ENCODE measurements around the gene BUD23.
"Not testable (repeated sequence)": the region's sequence is repeated elsewhere in the genome, so short reads cannot be mapped to it uniquely, and the experiment has no call there.

Gene BUD23

DNA sequence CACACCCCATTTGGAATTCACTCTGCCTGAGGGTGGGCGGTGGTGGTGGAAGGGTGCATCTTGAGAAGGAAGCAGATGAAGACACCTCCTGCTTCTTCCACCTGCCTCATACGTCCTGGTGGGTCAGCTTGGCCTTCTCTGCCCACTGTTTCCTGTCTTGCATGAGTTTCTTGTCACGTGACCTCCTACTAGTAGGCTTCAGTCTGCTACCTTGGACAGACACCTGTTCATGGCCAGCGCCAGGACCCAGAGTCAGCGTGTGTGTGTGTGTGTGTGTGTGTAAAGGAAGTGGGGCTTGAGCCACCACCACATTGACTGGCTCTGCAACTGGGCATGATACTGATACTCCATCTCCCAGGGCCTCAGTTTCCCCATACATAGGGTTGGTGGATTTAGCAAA is 32.9 kb upstream of the BUD23 start:
- H3K36me3 ChIP-seq (ENCODE audit: insufficient read depth, low read length): no peaks in the 10 kb centered on the region
- H3K9me3 ChIP-seq (ENCODE audit: low read length): no peaks in the 10 kb centered on the region
- H3K27me3 ChIP-seq (ENCODE audit: insufficient read depth, low read length): peaks cover 53% of the 10 kb centered on the region
- H3K4me1 ChIP-seq (ENCODE audit: insufficient read depth, low read length): peaks cover 7% of the 10 kb centered on the region
- no peak overlapping the region for H3K4me3 ChIP-seq (ENCODE audit: low read length)
- no peak overlapping the region for H2AFZ ChIP-seq (ENCODE audit: low read depth, low read length)

DNA sequence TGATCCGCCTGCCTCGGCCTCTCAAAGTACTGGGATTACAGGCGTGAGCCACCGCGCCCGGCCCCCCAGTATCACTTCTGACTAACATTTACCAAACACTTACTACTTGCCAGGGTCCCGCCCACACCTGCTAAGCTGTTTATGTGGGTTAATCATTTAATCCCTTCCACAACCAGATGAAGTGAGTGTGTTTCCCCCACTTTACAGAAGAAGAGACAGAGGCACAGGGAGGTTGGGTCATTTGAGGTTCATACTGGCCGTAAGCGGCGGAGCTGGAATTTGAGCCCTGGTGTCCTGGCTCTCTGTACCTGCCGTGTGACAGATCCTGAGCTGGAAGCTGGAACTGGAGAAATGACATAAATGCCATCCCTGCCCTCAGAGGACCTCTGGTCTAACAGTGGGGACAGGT is 30.9 kb upstream of the BUD23 start:
- Histone ChIP-seq H3K27me3 (ENCODE audit: insufficient read depth, low read length) (peaks cover 33% of the 10 kb centered on the region), H3K4me1 (ENCODE audit: insufficient read depth, low read length) (peaks cover 7% of the 10 kb centered on the region), H2AFZ (ENCODE audit: low read depth, low read length) (no peak overlapping the region), H3K36me3 (ENCODE audit: insufficient read depth, low read length) (no peaks in the 10 kb centered on the region), H3K4me3 (ENCODE audit: low read length) (no peak overlapping the region), H3K9me3 (ENCODE audit: low read length) (no peaks in the 10 kb centered on the region)

DNA sequence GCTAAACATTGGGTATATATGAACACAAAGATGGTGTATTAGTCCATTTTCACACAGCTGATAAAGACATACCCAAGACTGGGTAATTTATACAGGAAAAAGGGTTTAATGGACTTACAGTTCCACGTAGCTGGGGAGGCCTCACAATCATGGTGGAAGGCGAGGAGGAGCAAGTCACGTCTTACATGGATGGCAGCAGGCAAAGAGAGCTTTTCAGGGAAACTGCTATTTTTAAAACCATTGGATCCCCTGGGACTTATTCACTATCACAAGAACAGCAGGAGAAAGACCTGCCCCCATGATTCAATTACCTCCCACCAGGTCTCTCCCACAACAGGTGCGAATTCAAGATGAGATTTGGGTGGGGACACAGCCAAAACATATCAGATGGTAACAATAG is 28.1 kb upstream of the BUD23 start:
- H3K36me3 ChIP-seq (ENCODE audit: insufficient read depth, low read length); H2AFZ ChIP-seq (ENCODE audit: low read depth, low read length); H3K9me3 ChIP-seq (ENCODE audit: low read length): not testable (repeated sequence)

DNA sequence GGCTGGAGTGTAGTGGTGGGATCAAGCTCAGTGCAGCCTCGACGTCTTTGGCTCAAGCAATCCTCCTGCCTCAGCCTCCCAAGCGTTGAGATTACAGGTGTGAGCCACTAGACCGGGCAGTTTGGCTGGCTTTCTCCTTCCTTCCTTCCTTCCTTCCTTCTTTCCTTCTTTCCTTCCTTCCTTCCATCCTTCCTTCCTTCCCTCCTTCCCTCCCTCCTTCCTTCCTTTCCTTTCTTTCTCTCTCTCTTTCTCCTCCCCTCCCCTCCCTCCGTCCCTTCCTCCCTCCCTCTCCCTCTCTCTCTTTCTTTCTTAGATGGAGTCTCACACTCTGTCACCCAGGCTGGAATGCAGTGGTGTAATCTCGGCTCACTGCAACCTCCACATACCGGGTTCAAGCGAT is 23.4 kb upstream of the BUD23 start:
- Histone ChIP-seq H3K27me3 (ENCODE audit: insufficient read depth, low read length) (no peaks in the 10 kb centered on the region), H3K4me3 (ENCODE audit: low read length) (no peak overlapping the region), H2AFZ (ENCODE audit: low read depth, low read length) (no peak overlapping the region), H3K4me1 (ENCODE audit: insufficient read depth, low read length) (peaks cover 3% of the 10 kb centered on the region), H3K36me3 (ENCODE audit: insufficient read depth, low read length) (no peaks in the 10 kb centered on the region), H3K9me3 (ENCODE audit: low read length) (no peaks in the 10 kb centered on the region)

More for the DNA sequence above, 28.1 kb upstream of the BUD23 start:
- not testable (repeated sequence) for H3K4me3 ChIP-seq (ENCODE audit: low read length); H3K4me1 ChIP-seq (ENCODE audit: insufficient read depth, low read length); H3K27me3 ChIP-seq (ENCODE audit: insufficient read depth, low read length)

DNA sequence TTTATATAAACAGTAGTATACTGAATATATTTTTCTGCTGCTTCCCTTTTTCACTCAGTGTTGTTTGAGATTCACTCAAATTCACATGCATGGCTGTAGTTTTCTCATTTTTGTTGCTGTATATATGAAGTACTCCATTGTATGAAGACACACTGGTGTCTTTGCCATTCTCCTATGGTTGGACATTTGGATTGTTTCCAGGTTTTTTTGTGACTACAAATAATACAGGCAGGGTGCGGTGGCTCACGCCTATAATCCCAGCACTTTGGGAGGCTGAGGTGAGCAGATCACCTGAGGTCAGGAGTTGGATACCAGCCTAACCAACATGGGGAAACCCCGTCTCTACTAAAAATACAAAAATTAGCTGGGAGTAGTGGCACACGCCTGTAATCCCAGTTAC is 22.8 kb upstream of the BUD23 start:
- not testable (repeated sequence) for H3K36me3 ChIP-seq (ENCODE audit: insufficient read depth, low read length); H3K27me3 ChIP-seq (ENCODE audit: insufficient read depth, low read length); H3K4me3 ChIP-seq (ENCODE audit: low read length); H3K9me3 ChIP-seq (ENCODE audit: low read length); H2AFZ ChIP-seq (ENCODE audit: low read depth, low read length); H3K4me1 ChIP-seq (ENCODE audit: insufficient read depth, low read length)

DNA sequence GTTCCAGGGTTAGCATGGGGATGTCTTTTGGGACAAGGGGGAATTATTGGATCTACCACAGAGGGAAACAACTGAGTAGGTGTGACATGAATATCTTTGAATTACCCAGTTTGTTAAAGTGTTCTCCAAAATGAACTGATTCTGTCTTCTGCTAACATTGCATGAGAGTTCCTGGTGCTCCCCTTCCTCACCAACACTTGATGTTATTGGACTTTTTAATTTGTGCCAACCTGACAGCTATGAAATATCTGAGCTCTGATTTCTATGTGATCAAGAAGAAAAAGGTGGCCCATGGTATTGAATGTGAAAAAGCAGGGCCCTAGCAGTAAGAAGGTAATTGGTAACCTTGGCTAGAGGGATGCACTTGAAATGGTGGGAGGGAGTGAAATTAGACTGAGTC is 20.4 kb upstream of the BUD23 start:
- no peaks in the 10 kb centered on the region for H3K27me3 ChIP-seq (ENCODE audit: insufficient read depth, low read length)
- no peaks in the 10 kb centered on the region for H3K9me3 ChIP-seq (ENCODE audit: low read length)
- no peak overlapping the region for H3K4me3 ChIP-seq (ENCODE audit: low read length)
- peaks cover 3% of the 10 kb centered on the region for H3K4me1 ChIP-seq (ENCODE audit: insufficient read depth, low read length)
- H2AFZ ChIP-seq (ENCODE audit: low read depth, low read length): no peak overlapping the region
- H3K36me3 ChIP-seq (ENCODE audit: insufficient read depth, low read length): no peaks in the 10 kb centered on the region

DNA sequence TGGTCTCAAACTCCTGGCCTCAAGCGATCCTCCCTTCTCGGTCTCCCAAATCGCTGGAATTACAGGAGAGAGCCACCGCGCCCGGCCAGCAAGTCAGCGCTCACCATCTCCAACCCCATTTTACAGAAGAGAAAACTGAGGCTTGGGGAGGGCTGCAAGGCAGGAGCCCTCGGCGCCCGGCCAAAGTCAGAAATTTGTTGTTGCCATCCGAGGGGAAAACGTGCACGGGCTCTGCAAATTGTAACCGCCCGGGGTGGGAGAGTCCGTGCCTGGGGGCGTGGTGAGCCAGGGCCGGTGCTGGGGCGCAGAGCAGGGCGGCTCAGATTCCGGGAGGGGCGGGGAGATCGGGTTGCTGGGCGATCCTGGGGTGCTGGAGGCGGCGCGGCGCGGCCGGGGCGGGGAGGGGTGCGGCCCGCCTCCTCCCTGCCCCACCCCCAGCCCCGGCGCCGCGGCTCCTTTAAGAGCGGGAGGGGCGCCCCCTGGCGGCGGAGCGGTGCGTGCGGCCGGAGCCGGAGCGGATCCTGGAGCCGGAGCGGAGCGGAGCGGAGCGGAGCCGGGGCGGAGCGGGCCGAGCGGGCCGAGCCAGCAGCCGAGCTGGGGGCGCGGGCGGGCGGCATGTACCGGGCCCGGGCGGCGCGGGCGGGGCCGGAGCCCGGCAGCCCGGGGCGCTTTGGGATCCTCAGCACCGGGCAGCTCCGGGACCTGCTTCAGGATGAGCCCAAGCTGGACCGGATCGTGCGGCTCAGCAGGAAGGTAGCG is 15.9 kb upstream of the BUD23 start, which contains the start of gene VPS37D:
Gene VPS37D (plus strand): TSS at position 488 of the 759 bp plus-strand sequence. CDS start 128 bp downstream, at position 616.
- peak within 1 kb of the TSS; percentile 86 for H2AFZ ChIP-seq (ENCODE audit: low read depth, low read length)
- H3K9me3 ChIP-seq (ENCODE audit: low read length): no peaks in the 10 kb centered on the region
- peaks cover 6% of the 10 kb centered on the region for H3K36me3 ChIP-seq (ENCODE audit: insufficient read depth, low read length)
- H3K27me3 ChIP-seq (ENCODE audit: insufficient read depth, low read length): no peaks in the 10 kb centered on the region
- H3K4me1 ChIP-seq (ENCODE audit: insufficient read depth, low read length): peaks cover 12% of the 10 kb centered on the region
- H3K4me3 ChIP-seq (ENCODE audit: low read length): peak within 1 kb of the TSS; percentile 99

DNA sequence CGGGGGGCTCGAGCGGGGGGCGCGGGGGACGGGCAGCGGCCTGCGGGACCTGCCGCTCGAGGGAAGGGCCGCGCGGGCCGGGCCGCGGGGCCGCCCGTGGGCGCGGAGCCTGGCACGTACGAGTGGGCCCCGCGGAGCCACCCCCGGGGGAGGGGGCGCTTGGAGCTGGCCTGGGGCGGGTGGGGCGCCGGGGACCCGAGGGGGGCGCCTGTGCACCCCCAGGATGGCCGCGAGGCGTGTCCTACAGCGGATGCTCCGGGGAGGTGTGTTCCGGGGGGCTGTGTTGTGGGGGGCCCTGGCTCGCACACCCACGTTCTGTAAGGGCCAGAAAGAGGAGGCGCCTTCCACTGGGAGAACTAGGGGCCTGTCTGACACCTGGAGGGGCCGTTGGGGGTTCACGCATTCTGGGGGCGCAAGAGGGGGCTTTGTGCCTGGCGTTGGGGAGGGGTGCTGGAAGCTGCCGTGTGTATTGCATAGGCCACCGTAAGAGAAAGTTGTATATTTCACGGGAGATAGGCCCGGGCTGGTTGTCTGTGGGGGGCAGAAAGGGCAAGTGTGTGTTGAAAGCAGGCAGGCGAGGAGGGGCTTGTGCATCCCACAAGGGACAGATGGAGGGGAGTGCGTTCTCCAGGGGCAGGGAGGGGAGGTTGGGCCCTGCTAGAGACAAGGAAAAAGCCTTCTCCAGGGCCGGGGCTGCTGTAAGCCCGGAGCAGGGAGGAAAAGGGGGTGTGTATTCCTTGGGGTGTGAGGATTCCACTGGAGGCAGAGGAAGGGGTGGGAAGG is 15.1 kb upstream of the BUD23 start:
- peaks cover 6% of the 10 kb centered on the region for H3K36me3 ChIP-seq (ENCODE audit: insufficient read depth, low read length)
- peak overlapping the region; percentile 86 for H2AFZ ChIP-seq (ENCODE audit: low read depth, low read length)
- H3K4me1 ChIP-seq (ENCODE audit: insufficient read depth, low read length): peaks cover 12% of the 10 kb centered on the region
- no peaks in the 10 kb centered on the region for H3K9me3 ChIP-seq (ENCODE audit: low read length)
- H3K4me3 ChIP-seq (ENCODE audit: low read length): peak overlapping the region; percentile 99
- H3K27me3 ChIP-seq (ENCODE audit: insufficient read depth, low read length): no peaks in the 10 kb centered on the region

DNA sequence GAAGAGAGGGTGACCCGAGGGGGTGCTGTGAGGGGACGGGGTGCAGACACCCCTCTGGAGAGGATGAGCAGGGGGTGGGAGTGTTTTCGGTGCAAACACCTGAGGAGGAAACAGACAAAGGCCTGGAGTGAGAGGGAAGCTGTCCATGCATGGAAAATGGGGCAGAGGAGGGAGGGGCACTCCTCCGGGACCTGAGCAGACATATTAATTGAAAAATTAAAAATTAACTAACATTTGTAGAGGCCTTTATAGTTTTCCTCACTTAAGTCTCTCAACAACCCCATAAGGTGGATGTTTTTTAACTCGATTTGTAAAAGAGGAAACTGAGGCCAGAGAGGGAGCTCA is 14.5 kb upstream of the BUD23 start:
- Histone ChIP-seq H3K9me3 (ENCODE audit: low read length) (no peaks in the 10 kb centered on the region), H3K4me3 (ENCODE audit: low read length) (peak overlapping the region; percentile 99), H3K27me3 (ENCODE audit: insufficient read depth, low read length) (no peaks in the 10 kb centered on the region), H3K4me1 (ENCODE audit: insufficient read depth, low read length) (peaks cover 12% of the 10 kb centered on the region), H2AFZ (ENCODE audit: low read depth, low read length) (peak overlapping the region; percentile 86), H3K36me3 (ENCODE audit: insufficient read depth, low read length) (peaks cover 6% of the 10 kb centered on the region)

DNA sequence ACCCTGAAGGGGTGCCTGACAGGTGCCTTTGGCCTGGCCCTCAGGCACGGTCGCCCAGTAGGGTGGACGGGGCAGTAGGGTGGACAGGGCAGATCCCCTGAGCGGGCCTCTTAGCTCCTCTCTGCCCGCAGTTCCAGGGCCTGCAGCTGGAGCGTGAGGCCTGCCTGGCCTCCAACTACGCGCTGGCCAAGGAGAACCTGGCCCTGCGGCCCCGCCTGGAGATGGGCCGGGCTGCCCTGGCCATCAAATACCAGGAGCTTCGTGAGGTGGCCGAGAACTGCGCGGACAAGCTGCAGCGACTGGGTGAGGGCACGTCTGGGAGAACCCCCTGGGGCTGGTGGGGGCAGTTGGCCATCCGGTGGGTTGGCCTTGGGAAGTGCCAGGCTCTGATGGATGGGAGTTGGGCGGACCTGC is 14.1 kb upstream of the BUD23 start:
- Histone ChIP-seq H3K9me3 (ENCODE audit: low read length) (no peaks in the 10 kb centered on the region), H3K4me3 (ENCODE audit: low read length) (peak overlapping the region; percentile 99), H3K27me3 (ENCODE audit: insufficient read depth, low read length) (no peaks in the 10 kb centered on the region), H3K36me3 (ENCODE audit: insufficient read depth, low read length) (peaks cover 6% of the 10 kb centered on the region), H2AFZ (ENCODE audit: low read depth, low read length) (no peak overlapping the region), H3K4me1 (ENCODE audit: insufficient read depth, low read length) (peaks cover 11% of the 10 kb centered on the region)

DNA sequence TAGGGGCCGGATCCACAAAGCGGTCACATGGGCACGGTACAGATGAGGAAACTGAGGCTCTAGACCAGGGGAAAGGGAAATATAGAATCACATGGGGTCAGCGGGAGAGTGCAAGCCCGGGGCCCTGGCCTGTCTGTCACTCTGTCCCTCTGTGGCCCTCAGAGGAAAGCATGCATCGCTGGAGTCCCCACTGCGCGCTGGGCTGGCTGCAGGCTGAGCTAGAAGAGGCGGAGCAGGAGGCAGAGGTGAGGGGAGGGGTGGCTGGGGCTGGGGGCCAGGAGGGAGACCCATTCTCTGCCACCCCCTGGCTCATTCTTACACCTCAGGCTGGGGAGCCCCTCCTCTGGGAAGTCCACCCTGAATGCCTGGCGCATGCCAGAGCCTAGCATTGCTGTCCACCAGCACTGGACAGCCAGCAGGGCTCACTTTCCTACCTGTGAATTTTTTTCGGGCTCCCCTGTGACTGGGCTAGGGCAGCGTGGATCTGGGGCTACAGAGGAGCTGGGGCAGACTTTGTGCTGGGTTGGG is 13.5 kb upstream of the BUD23 start:
- H2AFZ ChIP-seq (ENCODE audit: low read depth, low read length): no peak overlapping the region
- peaks cover 6% of the 10 kb centered on the region for H3K36me3 ChIP-seq (ENCODE audit: insufficient read depth, low read length)
- H3K27me3 ChIP-seq (ENCODE audit: insufficient read depth, low read length): no peaks in the 10 kb centered on the region
- H3K4me3 ChIP-seq (ENCODE audit: low read length): no peak overlapping the region
- H3K4me1 ChIP-seq (ENCODE audit: insufficient read depth, low read length): peaks cover 9% of the 10 kb centered on the region
- no peaks in the 10 kb centered on the region for H3K9me3 ChIP-seq (ENCODE audit: low read length)

DNA sequence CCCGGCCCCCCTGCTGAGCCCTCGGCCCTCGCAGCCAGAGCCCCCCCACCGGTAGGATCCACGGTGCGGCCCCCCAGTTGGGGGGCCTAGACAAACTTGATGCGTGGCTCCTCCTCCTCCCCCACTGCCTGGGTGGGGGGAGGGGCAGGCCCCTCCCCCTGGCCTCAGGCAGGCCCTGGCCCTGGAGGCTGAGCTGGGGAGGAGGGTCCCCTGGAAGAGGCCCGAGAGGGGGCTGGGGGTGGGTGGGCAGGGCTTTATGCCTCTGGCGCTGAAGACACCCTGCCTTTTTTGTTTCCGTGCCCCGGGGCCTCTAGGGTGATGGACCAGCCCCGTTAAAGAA is 12.1 kb upstream of the BUD23 start:
- Histone ChIP-seq H3K4me3 (ENCODE audit: low read length) (no peak overlapping the region), H2AFZ (ENCODE audit: low read depth, low read length) (no peak overlapping the region), H3K27me3 (ENCODE audit: insufficient read depth, low read length) (no peaks in the 10 kb centered on the region), H3K9me3 (ENCODE audit: low read length) (no peaks in the 10 kb centered on the region), H3K4me1 (ENCODE audit: insufficient read depth, low read length) (peaks cover 9% of the 10 kb centered on the region), H3K36me3 (ENCODE audit: insufficient read depth, low read length) (peaks cover 6% of the 10 kb centered on the region)

DNA sequence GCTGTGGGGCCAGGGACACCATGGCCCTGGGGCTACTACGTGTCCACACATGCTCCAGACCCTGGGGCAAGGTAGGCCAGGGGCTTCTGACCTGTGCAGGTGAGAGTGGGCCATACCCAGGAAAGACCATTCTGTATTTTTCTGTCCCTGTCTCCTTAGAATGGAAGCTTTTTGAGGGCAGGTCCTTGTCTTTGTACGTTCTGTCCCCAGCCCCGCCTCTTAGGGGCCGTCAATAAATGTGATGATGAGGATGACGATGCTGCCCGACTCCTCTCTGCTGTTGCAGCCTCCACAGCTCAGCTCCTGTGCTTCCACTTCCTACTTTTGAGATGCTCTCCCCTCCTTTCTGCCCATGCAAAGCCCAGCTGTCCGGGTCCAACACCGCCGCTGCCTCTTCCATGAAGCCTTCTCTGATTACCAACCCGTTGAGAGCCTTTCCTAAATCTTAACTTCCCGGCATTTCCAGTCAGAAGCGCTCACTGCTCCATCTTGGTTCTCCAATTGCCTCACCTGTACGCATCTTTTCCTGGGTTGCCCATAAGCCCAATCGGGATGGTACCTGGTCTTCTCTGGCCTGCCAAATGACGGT is 11.4 kb upstream of the BUD23 start:
- peaks cover 9% of the 10 kb centered on the region for H3K4me1 ChIP-seq (ENCODE audit: insufficient read depth, low read length)
- no peak overlapping the region for H3K4me3 ChIP-seq (ENCODE audit: low read length)
- no peak overlapping the region for H2AFZ ChIP-seq (ENCODE audit: low read depth, low read length)
- no peaks in the 10 kb centered on the region for H3K9me3 ChIP-seq (ENCODE audit: low read length)
- H3K36me3 ChIP-seq (ENCODE audit: insufficient read depth, low read length): peaks cover 6% of the 10 kb centered on the region
- no peaks in the 10 kb centered on the region for H3K27me3 ChIP-seq (ENCODE audit: insufficient read depth, low read length)

All from neuron (in vitro differentiated cells).